T-helper 17 cell (primary cell): ENCODE results near the gene KCNB1. TPM values are rescaled to one million over a fixed set of nuclear protein-coding genes. Genes with fewer than 3 reads are reported as not detected.

ENCODE experiments used
- ATAC-seq: fragments of 150-1000 bp; cut with Tn5 transposase; 2 replicates; pipeline ENCODE4 v1.10.0; 2021; ENCODE audit warnings: mild to moderate bottlenecking, moderate library complexity
- DNase-seq, 3 donors: peaks; one replicate each; pipeline versions ENCODE4 v3.0.0 to v3.0.0-alpha.2; 2020 to 2021
- H3K9me3 ChIP-seq: one replicate; pipeline ENCODE4 v1.7.0; 2013; ENCODE audit warnings: low read length, mild to moderate bottlenecking; ENCODE audit not compliant: control insufficient read depth, poor library complexity, severe bottlenecking
- H3K27ac Mint-ChIP-seq: one replicate; pipeline ENCODE4 v1.8.0; 2022; ENCODE audit warnings: mild to moderate bottlenecking, moderate library complexity, mixed read lengths
- H3K27me3 Mint-ChIP-seq: one replicate; pipeline ENCODE4 v1.8.0; 2022; ENCODE audit warnings: mixed read lengths
- H3K36me3 Mint-ChIP-seq: one replicate; pipeline ENCODE4 v1.8.0; 2022; ENCODE audit warnings: low read depth, mixed read lengths
- H3K4me1 Mint-ChIP-seq: one replicate; pipeline ENCODE4 v1.8.0; 2022; ENCODE audit warnings: mild to moderate bottlenecking, mixed read lengths
- H3K4me3 Mint-ChIP-seq: one replicate; pipeline ENCODE4 v1.8.0; 2022; ENCODE audit warnings: mild to moderate bottlenecking, moderate library complexity, mixed read lengths
- total RNA-seq, 4 donors: library from RNA in 2 of 4; stranded (reverse) in 2 of 4; gene quantifications; one replicate each; pipeline ENCODE4 v1.2.3 and lab custom pipeline; 2022 to 2026

KCNB1 gene
- total RNA-seq, 2 donors from 2014 or later, result 0.12 to 0.21 TPM

DNA sequence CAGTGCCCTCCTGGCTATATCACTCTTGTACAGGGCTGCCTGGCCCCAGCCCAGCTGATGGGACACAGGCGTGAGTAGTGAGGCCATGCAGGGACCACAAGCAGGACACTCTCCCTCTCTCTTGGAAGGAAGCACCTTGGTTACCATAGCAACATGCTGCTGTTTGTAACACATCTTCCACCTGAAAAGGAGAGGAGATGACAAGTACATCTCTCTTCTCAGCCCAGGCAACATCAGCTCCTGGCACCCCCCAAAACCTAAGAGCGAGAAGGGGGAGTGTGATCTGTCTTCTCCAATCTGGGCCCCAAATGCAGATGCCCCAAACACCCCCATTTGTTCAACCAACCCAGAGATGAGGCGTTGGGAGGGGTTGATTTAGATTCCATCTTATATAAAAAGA, 49.9 kb downstream of the KCNB1 start:
- Mint-ChIP-seq H3K36me3 (no peaks in the 10 kb centered on the region), H3K27ac (no peak overlapping the region), H3K27me3 (peaks cover 25% of the 10 kb centered on the region), H3K4me1 (no peaks in the 10 kb centered on the region), H3K4me3 (no peak overlapping the region)
- ATAC-seq (no peak), DNase-seq (no peak)
- H3K9me3 ChIP-seq, result no peaks in the 10 kb centered on the region

DNA sequence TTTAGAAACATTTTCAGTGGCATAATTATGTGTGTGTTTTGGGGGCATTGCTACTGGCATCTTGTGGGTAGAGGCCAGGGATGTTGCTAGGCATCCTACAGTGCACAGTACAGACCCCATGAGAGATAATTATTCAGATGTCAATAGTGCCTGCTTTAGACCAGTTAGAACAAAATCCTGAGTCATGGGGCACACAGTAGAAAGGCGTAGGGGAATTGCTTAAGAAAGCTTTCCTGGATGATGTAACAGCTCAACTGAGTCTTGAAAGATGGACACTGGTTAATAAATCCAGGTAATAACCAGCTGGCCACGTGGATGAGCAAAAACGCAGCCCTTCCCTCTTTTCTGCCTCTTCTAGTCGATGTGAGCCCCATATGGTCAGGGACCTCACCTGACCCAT, 51.1 kb downstream of the KCNB1 start:
- Mint-ChIP-seq H3K36me3 (no peaks in the 10 kb centered on the region), H3K27me3 (peaks cover 12% of the 10 kb centered on the region), H3K27ac (no peak overlapping the region), H3K4me1 (no peaks in the 10 kb centered on the region), H3K4me3 (no peak overlapping the region)
- no peak for DNase-seq
- H3K9me3 ChIP-seq, result no peaks in the 10 kb centered on the region
- no peak for ATAC-seq

DNA sequence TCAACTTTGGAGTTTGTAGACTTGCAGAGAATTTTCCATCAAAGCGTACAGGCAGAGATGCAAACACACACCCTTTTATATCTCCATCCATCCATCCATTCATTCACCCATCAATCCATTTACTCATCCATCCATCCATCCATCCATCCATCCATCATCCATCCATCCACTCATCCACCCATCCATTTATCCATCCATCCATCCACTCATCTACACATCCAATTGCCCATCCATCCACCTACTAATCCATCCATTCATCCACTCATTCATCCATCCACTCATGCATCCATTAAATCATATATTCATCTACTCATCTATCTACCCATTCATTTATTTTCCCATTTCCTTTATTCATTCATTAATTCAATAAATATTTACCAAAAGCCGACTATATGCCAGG, 52.1 kb downstream of the KCNB1 start:
- DNase-seq, result no peak
- no peak overlapping the region for H3K4me3 Mint-ChIP-seq
- no peak for ATAC-seq
- H3K27ac Mint-ChIP-seq, result no peak overlapping the region
- no peaks in the 10 kb centered on the region for H3K9me3 ChIP-seq
- H3K4me1 Mint-ChIP-seq, result no peaks in the 10 kb centered on the region
- H3K27me3 Mint-ChIP-seq, result peaks cover 5% of the 10 kb centered on the region
- no peaks in the 10 kb centered on the region for H3K36me3 Mint-ChIP-seq

DNA sequence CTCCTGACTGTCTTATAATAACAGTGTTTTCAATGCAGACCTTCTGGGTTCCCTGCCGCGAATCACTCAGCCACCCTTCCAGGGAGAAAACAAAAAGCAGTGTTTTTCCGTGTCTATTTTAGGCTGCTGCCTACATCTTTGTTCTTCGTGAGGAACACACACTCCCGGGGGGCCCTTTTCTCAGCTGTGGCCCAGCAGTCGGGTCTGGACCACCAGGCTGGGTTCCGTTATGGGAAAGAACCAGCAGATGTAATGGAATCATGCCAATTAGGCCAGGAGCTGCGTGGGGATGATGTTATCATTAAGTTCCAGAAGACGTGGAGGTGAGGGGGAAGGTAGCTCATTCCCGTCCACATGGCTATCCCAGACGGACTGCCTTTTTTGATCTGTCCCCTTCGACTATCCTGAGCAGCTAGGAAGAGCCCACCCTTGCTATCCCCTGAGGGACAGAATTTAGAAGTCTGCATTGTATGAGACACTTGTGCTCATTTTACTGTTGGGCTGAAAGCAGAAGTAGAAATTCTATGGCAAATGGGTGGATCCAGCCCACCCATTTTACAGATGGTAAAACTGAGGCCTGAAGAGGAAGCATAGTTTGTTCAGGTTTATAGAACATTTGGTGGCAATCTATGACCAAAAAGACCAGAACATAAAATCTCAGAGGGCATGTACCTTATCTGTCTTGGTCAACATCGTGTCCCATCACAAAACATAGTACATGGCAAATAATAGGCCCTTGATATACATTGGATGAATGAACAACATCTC, 54.5 kb downstream of the KCNB1 start:
- H3K36me3 Mint-ChIP-seq, result no peaks in the 10 kb centered on the region
- DNase-seq (no peak), ATAC-seq (no peak)
- H3K27me3 Mint-ChIP-seq, result peaks cover 16% of the 10 kb centered on the region
- H3K4me3 Mint-ChIP-seq, result no peak overlapping the region
- no peaks in the 10 kb centered on the region for H3K9me3 ChIP-seq
- H3K4me1 Mint-ChIP-seq, result no peaks in the 10 kb centered on the region
- no peak overlapping the region for H3K27ac Mint-ChIP-seq

DNA sequence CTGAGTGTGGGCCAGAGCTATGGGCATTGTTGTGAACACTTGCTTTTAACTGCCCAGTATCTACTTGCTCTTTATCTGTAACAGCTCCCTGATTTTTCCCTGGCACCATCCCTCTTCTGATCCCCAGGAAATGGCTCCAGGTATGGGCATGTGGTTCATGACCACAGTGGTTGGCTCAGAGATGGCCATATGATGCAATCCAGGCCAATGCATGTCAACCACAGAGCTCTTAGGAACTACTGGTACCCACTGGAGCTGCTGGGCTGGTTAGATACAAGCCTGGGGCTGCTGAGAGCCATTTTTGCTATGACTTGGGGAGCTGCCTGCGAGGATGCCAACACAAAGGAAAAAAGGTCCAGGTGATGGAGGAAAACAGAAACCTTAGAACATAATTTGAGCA, 55.6 kb downstream of the KCNB1 start:
- Mint-ChIP-seq H3K27me3 (peaks cover 16% of the 10 kb centered on the region), H3K4me1 (no peaks in the 10 kb centered on the region), H3K27ac (no peak overlapping the region), H3K4me3 (no peak overlapping the region), H3K36me3 (no peaks in the 10 kb centered on the region)
- no peaks in the 10 kb centered on the region for H3K9me3 ChIP-seq
- ATAC-seq, result no peak
- no peak for DNase-seq

DNA sequence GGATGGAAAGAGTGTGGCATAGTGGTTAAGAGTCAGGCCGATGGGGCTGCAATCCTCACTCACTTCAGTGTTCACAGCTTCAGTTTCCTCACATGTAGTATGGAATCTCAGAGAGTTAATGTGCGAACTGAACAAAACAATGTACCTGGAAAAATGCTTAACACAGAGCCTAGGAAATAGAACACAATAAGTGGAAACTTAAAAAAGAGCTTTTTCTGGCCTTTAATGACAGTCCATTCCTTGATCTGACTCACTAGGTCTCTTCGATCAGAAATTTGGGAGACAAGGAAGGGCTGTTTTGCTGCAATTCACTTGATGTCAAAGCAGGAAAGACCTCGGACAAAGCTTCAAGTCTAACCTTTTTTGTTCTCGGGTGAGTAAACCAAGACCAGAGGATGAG, 56.1 kb downstream of the KCNB1 start:
- no peaks in the 10 kb centered on the region for H3K4me1 Mint-ChIP-seq

DNA sequence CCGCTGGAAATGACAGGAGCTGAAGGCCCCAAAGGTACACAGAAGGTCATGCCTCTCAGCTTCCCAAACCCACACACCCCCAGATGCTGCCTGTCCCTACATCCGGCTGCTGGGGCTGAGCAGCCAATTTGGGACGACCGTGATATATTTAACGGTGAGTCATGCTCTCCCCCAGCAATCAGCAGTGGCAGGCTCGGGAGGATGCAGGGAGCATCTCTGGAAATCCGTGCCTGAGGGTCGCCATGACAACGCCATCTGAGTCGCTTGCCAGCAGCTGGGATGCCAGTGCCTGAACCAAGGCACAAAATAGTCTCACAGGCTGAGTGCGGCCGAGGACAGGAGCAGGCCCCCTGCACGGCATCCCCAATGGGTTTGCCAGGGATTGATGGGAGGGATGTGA, 57.9 kb downstream of the KCNB1 start:
- Mint-ChIP-seq H3K27me3 (peaks cover 27% of the 10 kb centered on the region), H3K27ac (no peak overlapping the region), H3K4me1 (peaks cover 3% of the 10 kb centered on the region), H3K36me3 (peaks cover 3% of the 10 kb centered on the region), H3K4me3 (no peak overlapping the region)
- no peak for ATAC-seq
- DNase-seq, result no peak
- no peaks in the 10 kb centered on the region for H3K9me3 ChIP-seq

More for the DNA sequence above, 56.1 kb downstream of the KCNB1 start:
- DNase-seq (no peak), ATAC-seq (no peak)
- Mint-ChIP-seq H3K27me3 (peaks cover 16% of the 10 kb centered on the region), H3K27ac (no peak overlapping the region), H3K4me3 (no peak overlapping the region), H3K36me3 (no peaks in the 10 kb centered on the region)
- no peaks in the 10 kb centered on the region for H3K9me3 ChIP-seq

DNA sequence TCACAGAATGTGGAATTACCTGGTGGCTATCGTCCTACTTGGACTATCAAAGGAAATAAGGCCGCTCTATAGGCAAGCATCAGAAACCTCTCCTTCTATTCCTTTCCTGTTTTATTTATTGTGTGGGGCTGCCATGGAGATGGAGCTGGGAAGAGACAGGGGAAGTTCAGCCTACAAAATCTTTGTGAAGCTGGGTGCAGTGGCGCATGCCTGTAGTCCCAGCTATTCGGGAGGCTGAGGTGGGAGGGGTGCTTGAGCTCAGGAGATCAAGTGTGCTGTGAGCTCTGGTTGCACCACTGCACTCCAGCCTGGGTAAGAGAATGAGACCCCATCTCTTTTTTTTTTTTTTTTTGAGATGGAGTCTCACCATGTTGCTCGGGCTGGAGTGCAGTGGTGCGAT, 60.3 kb downstream of the KCNB1 start:
- no peaks in the 10 kb centered on the region for H3K9me3 ChIP-seq
- ATAC-seq, result no peak
- peaks cover 3% of the 10 kb centered on the region for H3K4me1 Mint-ChIP-seq
- no peak for DNase-seq
- no peak overlapping the region for H3K4me3 Mint-ChIP-seq
- no peak overlapping the region for H3K27ac Mint-ChIP-seq
- H3K27me3 Mint-ChIP-seq, result peaks cover 36% of the 10 kb centered on the region
- peaks cover 3% of the 10 kb centered on the region for H3K36me3 Mint-ChIP-seq

- peaks cover 3% of the 10 kb centered on the region for H3K36me3 Mint-ChIP-seq
- DNase-seq (no peak), ATAC-seq (no peak)
- peaks cover 47% of the 10 kb centered on the region for H3K27me3 Mint-ChIP-seq
- H3K4me3 Mint-ChIP-seq, result no peak overlapping the region
- no peak overlapping the region for H3K27ac Mint-ChIP-seq
- no peaks in the 10 kb centered on the region for H3K9me3 ChIP-seq
- peaks cover 3% of the 10 kb centered on the region for H3K4me1 Mint-ChIP-seq
These were observed 61.6 kb downstream of the KCNB1 start for GRCh38 chr20:49420811-49421295.

- peaks cover 49% of the 10 kb centered on the region for H3K27me3 Mint-ChIP-seq
- H3K4me1 Mint-ChIP-seq, result peaks cover 3% of the 10 kb centered on the region
- no peak for ATAC-seq
- H3K4me3 Mint-ChIP-seq, result no peak overlapping the region
- no peak for DNase-seq
- peaks cover 3% of the 10 kb centered on the region for H3K36me3 Mint-ChIP-seq
- no peak overlapping the region for H3K27ac Mint-ChIP-seq
- no peaks in the 10 kb centered on the region for H3K9me3 ChIP-seq
These were observed 62.2 kb downstream of the KCNB1 start for GRCh38 chr20:49420292-49420691.

DNA sequence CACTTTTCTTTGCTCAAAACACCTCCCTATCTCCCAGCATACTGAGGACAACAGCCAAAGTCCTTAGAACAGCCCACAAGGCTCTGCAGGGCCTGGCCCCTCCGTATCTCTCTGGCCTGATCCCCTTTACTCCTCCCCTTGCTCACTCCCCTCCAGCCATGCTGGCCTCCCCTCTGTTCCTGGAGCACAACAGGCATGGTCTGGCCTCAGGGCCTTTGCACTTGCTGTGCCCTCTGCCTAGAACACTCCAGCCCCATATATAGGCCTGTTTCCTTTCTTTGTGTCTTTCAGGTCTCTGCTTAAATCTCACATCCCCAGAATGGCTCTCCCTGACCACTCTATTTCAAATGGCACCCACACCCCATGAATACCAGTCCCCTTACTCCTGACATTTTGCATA, 62.7 kb downstream of the KCNB1 start:
- ATAC-seq, result no peak

GRCh38 chr20:49418809-49419208, 63.7 kb downstream of the KCNB1 start:
- H3K27me3 Mint-ChIP-seq, result peaks cover 51% of the 10 kb centered on the region
- no peak overlapping the region for H3K27ac Mint-ChIP-seq
- H3K4me3 Mint-ChIP-seq, result no peak overlapping the region
- H3K4me1 Mint-ChIP-seq, result peaks cover 3% of the 10 kb centered on the region
- ATAC-seq, result no peak
- no peak for DNase-seq
- peaks cover 6% of the 10 kb centered on the region for H3K36me3 Mint-ChIP-seq
- H3K9me3 ChIP-seq, result no peaks in the 10 kb centered on the region

More for the DNA sequence above, 62.7 kb downstream of the KCNB1 start:
- H3K27me3 Mint-ChIP-seq, result peaks cover 49% of the 10 kb centered on the region
- no peak overlapping the region for H3K4me3 Mint-ChIP-seq
- no peaks in the 10 kb centered on the region for H3K9me3 ChIP-seq
- peaks cover 3% of the 10 kb centered on the region for H3K4me1 Mint-ChIP-seq
- no peak overlapping the region for H3K27ac Mint-ChIP-seq
- no peak for DNase-seq
- peaks cover 3% of the 10 kb centered on the region for H3K36me3 Mint-ChIP-seq

- H3K9me3 ChIP-seq, result no peaks in the 10 kb centered on the region
- Mint-ChIP-seq H3K27ac (no peak overlapping the region), H3K27me3 (peaks cover 59% of the 10 kb centered on the region), H3K4me1 (peaks cover 3% of the 10 kb centered on the region), H3K4me3 (no peak overlapping the region), H3K36me3 (peaks cover 7% of the 10 kb centered on the region)
- ATAC-seq (no peak), DNase-seq (no peak)
These were observed 64.5 kb downstream of the KCNB1 start for GRCh38 chr20:49417843-49418555.

DNA sequence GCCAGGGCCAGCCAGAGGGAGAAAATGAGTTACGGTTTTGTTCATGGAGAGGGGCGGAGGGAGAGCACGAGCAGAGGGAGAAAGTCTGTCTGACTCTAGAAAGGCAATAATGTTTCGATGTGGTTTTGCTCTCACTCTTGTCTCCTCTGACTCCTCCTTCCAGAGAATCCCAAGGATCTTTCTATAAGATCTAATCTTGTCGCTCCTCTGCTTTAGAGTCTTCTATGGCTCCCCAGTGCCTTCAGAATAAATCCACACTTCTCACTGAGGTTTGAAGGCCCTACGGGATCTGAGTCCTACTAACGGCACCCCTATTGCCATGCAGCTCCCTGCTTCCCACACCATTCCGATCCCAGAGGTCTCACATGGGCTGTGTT, 66.8 kb downstream of the KCNB1 start:
- peaks cover 3% of the 10 kb centered on the region for H3K4me1 Mint-ChIP-seq
- H3K27ac Mint-ChIP-seq, result no peak overlapping the region
- peaks cover 7% of the 10 kb centered on the region for H3K36me3 Mint-ChIP-seq
- H3K27me3 Mint-ChIP-seq, result peaks cover 76% of the 10 kb centered on the region
- H3K9me3 ChIP-seq, result no peaks in the 10 kb centered on the region
- DNase-seq (no peak), ATAC-seq (no peak)
- no peak overlapping the region for H3K4me3 Mint-ChIP-seq
